NT2/D1 (cell line): ENCODE measurements around the gene SLC25A45.
A peak's percentile ranks its signal among the peaks of the same experiment; 100 is the strongest.

Source experiments
- DNase-seq: peaks from one replicate; pipeline ENCODE4 v3.0.0-alpha.2; 2011; ENCODE audit warnings: low read depth, low spot score
- H3K27me3 ChIP-seq: 2 replicates; pipeline ENCODE4 v1.6.0; 2011; ENCODE audit warnings: mild to moderate bottlenecking; ENCODE audit not compliant: insufficient read length, insufficient read depth
- H3K36me3 ChIP-seq: 2 replicates; pipeline ENCODE4 v1.6.1; 2011; ENCODE audit warnings: mild to moderate bottlenecking, low read length, mixed read lengths; ENCODE audit not compliant: insufficient read depth, insufficient read length
- H3K4me1 ChIP-seq: 2 replicates; pipeline ENCODE4 v1.5.1; 2011; ENCODE audit not compliant: insufficient read depth, insufficient read length
- H3K4me3 ChIP-seq: 2 replicates; pipeline ENCODE4 v1.5.1; 2011; ENCODE audit warnings: low read depth; ENCODE audit not compliant: insufficient read length
- H3K9ac ChIP-seq: 2 replicates; pipeline ENCODE4 v1.6.0; 2011; ENCODE audit warnings: low read depth; ENCODE audit not compliant: insufficient read length
- H3K9me3 ChIP-seq: 2 replicates; pipeline ENCODE4 v1.5.1; 2011; ENCODE audit warnings: mild to moderate bottlenecking, low read length; ENCODE audit not compliant: insufficient read depth
- SUZ12 ChIP-seq: IDR thresholded peaks from 2 replicates; pipeline ENCODE4 v1.6.1; 2011; ENCODE audit not compliant: insufficient read length, insufficient read depth; ENCODE audit errors: extremely low read depth
- YY1 ChIP-seq: IDR thresholded peaks from 2 replicates; pipeline ENCODE4 v1.6.1; 2011; ENCODE audit not compliant: insufficient read length, insufficient read depth
- ZNF274 ChIP-seq: IDR thresholded peaks from 2 replicates; pipeline ENCODE4 v1.6.1; 2011; ENCODE audit warnings: mild to moderate bottlenecking, low read depth, low read length

SLC25A45 gene

DNA sequence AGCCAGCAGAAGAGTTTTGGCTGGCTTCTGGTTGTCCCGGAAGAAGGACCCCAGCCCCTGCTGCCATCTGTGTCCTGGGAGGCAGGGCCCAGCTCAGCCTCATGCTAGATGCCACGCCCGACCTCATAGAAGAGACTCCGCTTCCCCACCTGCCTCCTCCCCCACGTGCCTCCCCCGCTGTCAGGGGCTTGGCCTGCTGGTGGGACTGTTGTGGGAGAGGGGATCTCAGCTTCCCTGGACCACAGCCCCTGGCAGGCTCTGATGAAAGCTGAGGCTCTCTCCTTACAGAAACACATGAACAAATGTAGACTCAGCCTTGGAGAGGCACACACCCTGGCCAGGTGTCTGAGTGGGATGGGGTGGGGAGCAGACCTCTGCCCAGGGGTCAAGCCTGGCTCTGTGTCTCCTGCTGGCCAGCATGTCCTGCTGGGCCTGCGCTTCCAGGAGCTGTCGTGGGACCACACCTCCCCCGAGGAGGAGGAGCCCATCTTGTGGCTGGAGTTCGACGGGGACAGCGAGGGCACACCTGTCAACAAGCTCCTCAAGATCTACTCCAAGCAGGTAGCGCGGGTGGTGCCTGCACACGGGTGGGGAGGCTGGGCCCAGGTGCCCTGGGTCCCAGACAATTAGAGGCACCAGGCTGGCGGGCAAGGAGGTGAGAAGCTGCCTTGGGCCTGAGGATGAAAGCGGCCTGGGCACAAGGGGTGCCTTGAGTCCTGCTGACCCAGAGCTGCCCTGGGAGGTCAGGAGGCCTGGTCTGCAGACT, 18.0 kb upstream of the SLC25A45 start:
- Histone ChIP-seq H3K9ac (peak overlapping the region; percentile 50), H3K4me1 (peaks cover 15% of the 10 kb centered on the region), H3K4me3 (no peak overlapping the region), H3K27me3 (no peaks in the 10 kb centered on the region), H3K9me3 (no peaks in the 10 kb centered on the region), H3K36me3 (peaks cover 86% of the 10 kb centered on the region)
- DNase-seq: no peak
- TF ChIP-seq YY1: no peak
- TF ChIP-seq SUZ12: no peak
- TF ChIP-seq ZNF274: no peak

- H3K36me3 ChIP-seq: peaks cover 86% of the 10 kb centered on the region
- no peaks in the 10 kb centered on the region for H3K9me3 ChIP-seq
- peak overlapping the region; percentile 50 for H3K9ac ChIP-seq
- no peak for DNase-seq
- H3K4me1 ChIP-seq: peaks cover 15% of the 10 kb centered on the region
- H3K27me3 ChIP-seq: no peaks in the 10 kb centered on the region
- H3K4me3 ChIP-seq: no peak overlapping the region
- TF ChIP-seq SUZ12: no peak
- no peak for TF ChIP-seq ZNF274
- no peak for TF ChIP-seq YY1
Observed at GRCh38 chr11:65399845-65400244, 17.4 kb upstream of the SLC25A45 start.

DNA sequence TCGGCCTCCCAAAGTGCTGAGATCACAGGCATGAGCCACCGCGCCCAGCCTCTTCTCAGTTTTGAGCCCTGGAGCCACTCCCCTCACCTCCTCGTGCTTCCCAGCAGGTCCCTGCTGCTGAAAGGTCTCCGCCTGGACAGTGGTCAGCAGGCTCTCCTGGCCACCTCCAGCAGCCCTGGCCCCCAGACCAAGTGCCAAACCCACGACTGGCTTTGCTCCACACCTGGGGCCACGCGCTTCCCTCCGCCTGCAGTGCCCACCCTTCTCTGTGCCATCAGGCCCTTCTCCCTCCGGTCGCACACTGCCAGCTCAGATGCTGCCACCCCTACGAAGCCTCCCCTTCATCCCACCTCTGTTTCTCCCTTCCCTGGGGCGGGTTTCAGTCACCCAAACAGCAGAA, 16.8 kb upstream of the SLC25A45 start:
- no peaks in the 10 kb centered on the region for H3K9me3 ChIP-seq
- DNase-seq: no peak
- no peak overlapping the region for H3K9ac ChIP-seq
- H3K4me1 ChIP-seq: peaks cover 15% of the 10 kb centered on the region
- H3K27me3 ChIP-seq: no peaks in the 10 kb centered on the region
- H3K4me3 ChIP-seq: no peak overlapping the region
- peaks cover 86% of the 10 kb centered on the region for H3K36me3 ChIP-seq
- no peak for TF ChIP-seq ZNF274
- TF ChIP-seq SUZ12: no peak
- TF ChIP-seq YY1: no peak

- H3K4me1 ChIP-seq: peaks cover 22% of the 10 kb centered on the region
- no peak overlapping the region for H3K9ac ChIP-seq
- TF ChIP-seq ZNF274: no peak
- H3K36me3 ChIP-seq: peaks cover 86% of the 10 kb centered on the region
- no peaks in the 10 kb centered on the region for H3K27me3 ChIP-seq
- no peaks in the 10 kb centered on the region for H3K9me3 ChIP-seq
- DNase-seq: no peak
- no peak overlapping the region for H3K4me3 ChIP-seq
Observed at GRCh38 chr11:65398362-65398910, 16.0 kb upstream of the SLC25A45 start.

GRCh38 chr11:65396769-65397745, 14.6 kb upstream of the SLC25A45 start:
- H3K27me3 ChIP-seq: no peaks in the 10 kb centered on the region
- DNase-seq: no peak
- no peaks in the 10 kb centered on the region for H3K9me3 ChIP-seq
- H3K36me3 ChIP-seq: peaks cover 88% of the 10 kb centered on the region
- TF ChIP-seq ZNF274: no peak
- TF ChIP-seq SUZ12: no peak
- no peak for TF ChIP-seq YY1
- H3K4me3 ChIP-seq: no peak overlapping the region
- no peak overlapping the region for H3K9ac ChIP-seq
- peaks cover 33% of the 10 kb centered on the region for H3K4me1 ChIP-seq

DNA sequence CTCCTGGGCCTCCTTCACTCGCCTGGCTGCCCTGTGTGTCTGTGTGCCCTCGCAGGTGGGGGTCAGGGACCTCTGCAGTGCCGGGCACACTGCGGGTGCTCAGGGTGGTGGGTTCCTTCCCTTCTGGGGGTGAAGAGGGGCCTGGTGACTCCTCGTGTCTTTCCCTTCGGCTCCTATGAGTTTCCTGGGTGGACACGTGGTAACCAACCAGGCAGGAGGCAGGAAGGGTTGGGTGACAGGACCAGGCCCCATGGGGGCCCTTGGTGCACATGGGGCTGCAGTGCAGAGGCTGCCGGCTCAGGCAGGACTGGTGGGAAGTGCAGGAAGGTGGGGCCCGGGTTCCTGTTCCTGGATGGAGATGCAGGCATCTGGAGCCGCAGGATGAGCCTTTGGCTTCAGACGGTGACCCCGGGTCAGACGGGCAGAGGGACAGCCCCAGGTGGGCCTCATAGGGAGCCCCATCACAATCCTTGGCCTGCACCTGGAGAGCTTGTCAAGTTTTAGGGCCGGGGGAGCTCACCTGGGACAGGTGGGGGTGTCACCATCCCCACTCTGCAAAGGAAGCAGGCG, 13.6 kb upstream of the SLC25A45 start:
- no peaks in the 10 kb centered on the region for H3K9me3 ChIP-seq
- no peak overlapping the region for H3K9ac ChIP-seq
- H3K4me3 ChIP-seq: no peak overlapping the region
- peaks cover 37% of the 10 kb centered on the region for H3K4me1 ChIP-seq
- H3K36me3 ChIP-seq: peaks cover 89% of the 10 kb centered on the region
- DNase-seq: no peak
- no peak for TF ChIP-seq ZNF274
- H3K27me3 ChIP-seq: no peaks in the 10 kb centered on the region

GRCh38 chr11:65394125-65394536, 11.7 kb upstream of the SLC25A45 start:
- Histone ChIP-seq H3K9me3 (no peaks in the 10 kb centered on the region), H3K4me3 (no peak overlapping the region), H3K36me3 (peaks cover 84% of the 10 kb centered on the region), H3K27me3 (no peaks in the 10 kb centered on the region), H3K9ac (no peak overlapping the region), H3K4me1 (peaks cover 41% of the 10 kb centered on the region)
- DNase-seq: no peak
- TF ChIP-seq SUZ12: no peak
